SK-N-SH treated with all-trans-retinoic acid at 6 μM for 48 hours (cell line): Measurements from ENCODE around the gene MMP17.

Experiments used
- ATAC-seq: fragments of 200-7000 bp; cut with Tn5 transposase; 3 replicates; pipeline ENCODE4 v1.9.1; 2020; ENCODE audit warnings: mild to moderate bottlenecking, moderate library complexity
- ARNTL ChIP-seq: fragments of 450-650 bp; formaldehyde crosslinking; IDR thresholded peaks from 2 replicates; pipeline ENCODE4 v1.5.0; 2020; ENCODE audit warnings: low read depth, mild to moderate bottlenecking, moderate library complexity, borderline replicate concordance
- BACH2 ChIP-seq: fragments of 250-450 bp; sonication (Bioruptor Pico); IDR thresholded peaks from 2 replicates; pipeline ENCODE4 v1.9.0; 2021; ENCODE audit warnings: mild to moderate bottlenecking, borderline replicate concordance
- ESRRG ChIP-seq: fragments of 250-450 bp; sonication (Bioruptor Pico); IDR thresholded peaks from 2 replicates; pipeline ENCODE4 v1.6.1; 2021; ENCODE audit warnings: mild to moderate bottlenecking
- GLIS3 ChIP-seq: fragments of 250-450 bp; sonication (Bioruptor Pico); IDR thresholded peaks from 2 replicates; pipeline ENCODE4 v1.5.0; 2020; ENCODE audit warnings: mild to moderate bottlenecking, moderate library complexity
- ISL1 ChIP-seq: fragments of 250-450 bp; sonication (Bioruptor Pico); IDR thresholded peaks from 2 replicates; pipeline ENCODE4 v2.1.2; 2022; ENCODE audit warnings: mild to moderate bottlenecking, moderate library complexity
- OSR1 ChIP-seq: fragments of 250-450 bp; sonication (Bioruptor Pico); IDR thresholded peaks from 2 replicates; pipeline ENCODE4 v1.8.0; 2022; ENCODE audit warnings: moderate library complexity, mild to moderate bottlenecking, inconsistent platforms
- PPARA ChIP-seq: fragments of 250-450 bp; sonication (Bioruptor Pico); IDR thresholded peaks from 2 replicates; pipeline ENCODE4 v1.5.0; 2020; ENCODE audit warnings: mild to moderate bottlenecking, borderline replicate concordance
- RARB ChIP-seq: fragments of 250-450 bp; sonication (Bioruptor Pico); IDR thresholded peaks from 2 replicates; pipeline ENCODE4 v1.8.0; 2021; ENCODE audit warnings: mild to moderate bottlenecking, moderate library complexity
- TCF4 ChIP-seq: fragments of 250-450 bp; sonication (Bioruptor Pico); IDR thresholded peaks from 2 replicates; pipeline ENCODE4 v1.8.0; 2021; ENCODE audit warnings: mild to moderate bottlenecking, moderate library complexity, borderline replicate concordance
- TOX ChIP-seq: fragments of 250-450 bp; sonication (Bioruptor Pico); IDR thresholded peaks from 2 replicates; pipeline ENCODE4 v1.8.0; 2021; ENCODE audit warnings: mild to moderate bottlenecking, moderate library complexity, borderline replicate concordance
- ZC3H10 ChIP-seq: fragments of 250-450 bp; sonication (Bioruptor Pico); IDR thresholded peaks from 2 replicates; pipeline ENCODE4 v1.5.1; 2021; ENCODE audit warnings: mild to moderate bottlenecking, moderate library complexity
- ZFP3 ChIP-seq: fragments of 250-450 bp; sonication (Bioruptor Pico); IDR thresholded peaks from 2 replicates; pipeline ENCODE4 v1.5.0; 2020; ENCODE audit warnings: mild to moderate bottlenecking, moderate library complexity
- ZFP30 ChIP-seq: fragments of 450-650 bp; formaldehyde crosslinking; IDR thresholded peaks from 2 replicates; pipeline ENCODE4 v1.5.0; 2022; ENCODE audit warnings: mild to moderate bottlenecking, moderate library complexity
- ZNF565 ChIP-seq: fragments of 450-650 bp; formaldehyde crosslinking; conservative IDR thresholded peaks from 2 replicates; pipeline ENCODE4 v1.5.0; 2020; ENCODE audit warnings: low read depth, mild to moderate bottlenecking, moderate library complexity
- ZNF70 ChIP-seq: fragments of 450-650 bp; formaldehyde crosslinking; IDR thresholded peaks from 2 replicates; pipeline ENCODE4 v1.5.0; 2020; ENCODE audit warnings: mild to moderate bottlenecking, moderate library complexity
- ZNF8 ChIP-seq: fragments of 450-650 bp; formaldehyde crosslinking; IDR thresholded peaks from 2 replicates; pipeline ENCODE4 v1.5.0; 2020; ENCODE audit warnings: mild to moderate bottlenecking, moderate library complexity
- TF ChIP-seq, protein P1 (sequence below): fragments of 250-450 bp; sonication (Bioruptor Pico); IDR thresholded peaks from 2 replicates; pipeline ENCODE4 v1.5.1; 2021; ENCODE audit warnings: mild to moderate bottlenecking, moderate library complexity
- TF ChIP-seq, protein P2 (sequence below): fragments of 250-450 bp; sonication (Bioruptor Pico); IDR thresholded peaks from 2 replicates; pipeline ENCODE4 v1.5.0; 2020; ENCODE audit warnings: mild to moderate bottlenecking, moderate library complexity
- TF ChIP-seq, protein P3 (sequence below): fragments of 250-450 bp; sonication (Bioruptor Pico); IDR thresholded peaks from 2 replicates; pipeline ENCODE4 v1.8.0; 2021; ENCODE audit warnings: low read depth, mild to moderate bottlenecking, moderate library complexity, borderline replicate concordance
- TF ChIP-seq, protein P4 (sequence below): fragments of 250-450 bp; sonication (Bioruptor Pico); IDR thresholded peaks from 2 replicates; pipeline ENCODE4 v1.5.1; 2020; ENCODE audit warnings: low read depth, mild to moderate bottlenecking, moderate library complexity
- TF ChIP-seq, protein P5 (sequence below): fragments of 250-450 bp; sonication (Bioruptor Pico); IDR thresholded peaks from 2 replicates; pipeline ENCODE4 v1.8.0; 2020; ENCODE audit warnings: mild to moderate bottlenecking, moderate library complexity, borderline replicate concordance

The MMP17 gene

DNA sequence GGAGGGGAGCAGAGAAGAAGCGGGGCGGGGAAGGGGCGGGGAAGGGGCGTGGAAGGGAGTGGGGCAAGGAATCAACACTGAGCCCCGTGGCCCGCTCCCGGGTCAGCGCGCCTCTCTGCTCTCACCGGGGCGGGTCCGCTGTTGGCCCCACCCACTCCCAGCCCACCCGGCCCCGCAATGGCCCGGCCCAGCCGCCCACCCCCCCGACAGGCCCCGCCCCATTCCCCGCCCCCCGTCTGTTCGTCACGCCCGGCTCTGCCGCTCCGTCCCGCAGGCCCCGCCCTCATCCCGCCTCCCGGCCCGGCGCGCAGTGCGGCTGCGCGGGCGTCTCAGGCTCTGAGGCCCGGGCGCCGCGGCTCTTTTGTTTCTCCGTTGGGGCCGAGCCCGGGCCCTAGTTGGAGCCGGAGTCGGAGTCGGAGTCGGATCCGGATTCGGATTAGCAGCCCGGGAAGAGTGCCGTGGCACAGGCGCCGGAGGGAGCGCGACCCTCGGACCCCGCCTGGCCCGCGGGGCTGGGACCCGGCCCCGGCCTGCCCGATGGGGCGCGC, 66.2 kb downstream of the MMP17 start, which contains the start of gene ULK1:
Gene ULK1, plus strand, starts transcription at position 310 of the 548 bp plus-strand sequence. CDS start 380 bp downstream, outside the sequence.
- TF ChIP-seq TCF4 (CRISPR knock-in tag) (no peak), ZNF70 (CRISPR knock-in tag) (no peak)
- peak; percentile 83 for ATAC-seq

DNA sequence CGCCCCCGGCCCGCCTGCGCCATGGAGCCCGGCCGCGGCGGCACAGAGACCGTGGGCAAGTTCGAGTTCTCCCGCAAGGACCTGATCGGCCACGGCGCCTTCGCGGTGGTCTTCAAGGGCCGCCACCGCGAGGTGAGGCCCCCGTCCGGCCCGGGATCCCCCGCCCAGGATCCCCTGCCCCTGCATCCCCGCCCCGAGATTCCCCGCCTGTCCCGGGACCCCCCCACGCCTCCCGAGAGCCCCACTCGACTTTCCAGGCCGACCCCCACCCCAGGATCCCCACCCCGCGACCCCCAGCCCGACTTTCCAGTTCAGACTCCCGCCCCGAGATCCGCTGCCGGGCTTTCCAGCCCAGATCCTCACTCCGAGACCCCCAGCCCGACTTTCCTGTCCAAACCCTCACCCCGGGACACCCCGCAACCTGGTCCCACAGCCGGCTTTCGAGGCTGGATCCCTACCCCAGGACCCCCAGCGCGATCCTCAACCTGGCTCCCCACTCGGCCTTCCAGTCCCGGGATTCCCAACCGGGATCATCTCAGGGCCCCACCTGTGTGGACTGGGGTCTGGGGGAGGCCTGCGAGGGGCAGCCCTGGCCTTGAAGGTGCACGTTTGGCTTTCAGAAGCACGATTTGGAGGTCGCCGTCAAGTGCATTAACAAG, 66.9 kb downstream of the MMP17 start:
- no peak for TF ChIP-seq PPARA (CRISPR knock-in tag)
- TF ChIP-seq ZNF565 (CRISPR knock-in tag) = no peak
- no peak for TF ChIP-seq ZNF8 (CRISPR knock-in tag)
- TF ChIP-seq ESRRG (CRISPR knock-in tag) = no peak
- TF ChIP-seq TCF4 (CRISPR knock-in tag) = no peak
- TF ChIP-seq, protein P1, sequence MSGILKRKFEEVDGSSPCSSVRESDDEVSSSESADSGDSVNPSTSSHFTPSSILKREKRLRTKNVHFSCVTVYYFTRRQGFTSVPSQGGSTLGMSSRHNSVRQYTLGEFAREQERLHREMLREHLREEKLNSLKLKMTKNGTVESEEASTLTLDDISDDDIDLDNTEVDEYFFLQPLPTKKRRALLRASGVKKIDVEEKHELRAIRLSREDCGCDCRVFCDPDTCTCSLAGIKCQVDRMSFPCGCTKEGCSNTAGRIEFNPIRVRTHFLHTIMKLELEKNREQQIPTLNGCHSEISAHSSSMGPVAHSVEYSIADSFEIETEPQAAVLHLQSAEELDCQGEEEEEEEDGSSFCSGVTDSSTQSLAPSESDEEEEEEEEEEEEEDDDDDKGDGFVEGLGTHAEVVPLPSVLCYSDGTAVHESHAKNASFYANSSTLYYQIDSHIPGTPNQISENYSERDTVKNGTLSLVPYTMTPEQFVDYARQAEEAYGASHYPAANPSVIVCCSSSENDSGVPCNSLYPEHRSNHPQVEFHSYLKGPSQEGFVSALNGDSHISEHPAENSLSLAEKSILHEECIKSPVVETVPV (CRISPR knock-in tag) = no peak
- TF ChIP-seq, protein P2, sequence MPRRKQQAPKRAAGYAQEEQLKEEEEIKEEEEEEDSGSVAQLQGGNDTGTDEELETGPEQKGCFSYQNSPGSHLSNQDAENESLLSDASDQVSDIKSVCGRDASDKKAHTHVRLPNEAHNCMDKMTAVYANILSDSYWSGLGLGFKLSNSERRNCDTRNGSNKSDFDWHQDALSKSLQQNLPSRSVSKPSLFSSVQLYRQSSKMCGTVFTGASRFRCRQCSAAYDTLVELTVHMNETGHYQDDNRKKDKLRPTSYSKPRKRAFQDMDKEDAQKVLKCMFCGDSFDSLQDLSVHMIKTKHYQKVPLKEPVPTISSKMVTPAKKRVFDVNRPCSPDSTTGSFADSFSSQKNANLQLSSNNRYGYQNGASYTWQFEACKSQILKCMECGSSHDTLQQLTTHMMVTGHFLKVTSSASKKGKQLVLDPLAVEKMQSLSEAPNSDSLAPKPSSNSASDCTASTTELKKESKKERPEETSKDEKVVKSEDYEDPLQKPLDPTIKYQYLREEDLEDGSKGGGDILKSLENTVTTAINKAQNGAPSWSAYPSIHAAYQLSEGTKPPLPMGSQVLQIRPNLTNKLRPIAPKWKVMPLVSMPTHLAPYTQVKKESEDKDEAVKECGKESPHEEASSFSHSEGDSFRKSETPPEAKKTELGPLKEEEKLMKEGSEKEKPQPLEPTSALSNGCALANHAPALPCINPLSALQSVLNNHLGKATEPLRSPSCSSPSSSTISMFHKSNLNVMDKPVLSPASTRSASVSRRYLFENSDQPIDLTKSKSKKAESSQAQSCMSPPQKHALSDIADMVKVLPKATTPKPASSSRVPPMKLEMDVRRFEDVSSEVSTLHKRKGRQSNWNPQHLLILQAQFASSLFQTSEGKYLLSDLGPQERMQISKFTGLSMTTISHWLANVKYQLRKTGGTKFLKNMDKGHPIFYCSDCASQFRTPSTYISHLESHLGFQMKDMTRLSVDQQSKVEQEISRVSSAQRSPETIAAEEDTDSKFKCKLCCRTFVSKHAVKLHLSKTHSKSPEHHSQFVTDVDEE (CRISPR knock-in tag) = no peak
- no peak for TF ChIP-seq ZC3H10 (CRISPR knock-in tag)
- no peak for TF ChIP-seq GLIS3
- no peak for TF ChIP-seq BACH2
- TF ChIP-seq ARNTL (CRISPR knock-in tag) = no peak
- TF ChIP-seq RARB (CRISPR knock-in tag) = no peak
- TF ChIP-seq ISL1 (CRISPR knock-in tag) = no peak
- no peak for TF ChIP-seq OSR1 (CRISPR knock-in tag)
- TF ChIP-seq, protein P3, sequence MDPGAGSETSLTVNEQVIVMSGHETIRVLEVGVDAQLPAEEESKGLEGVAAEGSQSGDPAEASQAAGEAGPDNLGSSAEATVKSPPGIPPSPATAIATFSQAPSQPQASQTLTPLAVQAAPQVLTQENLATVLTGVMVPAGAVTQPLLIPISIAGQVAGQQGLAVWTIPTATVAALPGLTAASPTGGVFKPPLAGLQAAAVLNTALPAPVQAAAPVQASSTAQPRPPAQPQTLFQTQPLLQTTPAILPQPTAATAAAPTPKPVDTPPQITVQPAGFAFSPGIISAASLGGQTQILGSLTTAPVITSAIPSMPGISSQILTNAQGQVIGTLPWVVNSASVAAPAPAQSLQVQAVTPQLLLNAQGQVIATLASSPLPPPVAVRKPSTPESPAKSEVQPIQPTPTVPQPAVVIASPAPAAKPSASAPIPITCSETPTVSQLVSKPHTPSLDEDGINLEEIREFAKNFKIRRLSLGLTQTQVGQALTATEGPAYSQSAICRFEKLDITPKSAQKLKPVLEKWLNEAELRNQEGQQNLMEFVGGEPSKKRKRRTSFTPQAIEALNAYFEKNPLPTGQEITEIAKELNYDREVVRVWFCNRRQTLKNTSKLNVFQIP = no peak
- TF ChIP-seq ZNF70 (CRISPR knock-in tag) = no peak
- no peak for TF ChIP-seq ZFP30
- TF ChIP-seq, all 23 proteins: peak for 0
- no peak; the same call in 2 of the 3 replicates for ATAC-seq

DNA sequence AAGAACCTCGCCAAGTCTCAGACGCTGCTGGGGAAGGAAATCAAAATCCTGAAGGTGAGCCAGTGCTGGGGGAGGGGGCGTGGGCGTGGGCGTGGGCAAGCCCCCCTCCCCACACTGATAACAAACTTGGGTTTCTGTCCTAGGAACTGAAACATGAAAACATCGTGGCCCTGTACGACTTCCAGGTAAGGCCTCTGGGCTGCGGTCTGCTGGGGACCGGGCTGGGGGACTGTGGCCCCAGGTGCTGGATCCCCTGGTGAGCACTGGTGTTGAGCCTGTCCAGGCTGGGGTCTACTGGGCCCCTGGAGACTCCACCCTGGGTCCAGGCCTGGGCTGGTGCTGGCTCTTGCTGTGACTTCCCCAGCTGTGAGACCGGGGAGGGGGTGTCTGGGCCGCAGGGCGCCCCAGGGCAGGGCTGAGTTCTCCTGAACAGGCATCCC, 67.5 kb downstream of the MMP17 start:
- no peak for ATAC-seq
- TF ChIP-seq ZNF8 (CRISPR knock-in tag) (no peak), TOX (CRISPR knock-in tag) (no peak), ISL1 (CRISPR knock-in tag) (no peak), RARB (CRISPR knock-in tag) (no peak), ESRRG (CRISPR knock-in tag) (no peak), ZNF70 (CRISPR knock-in tag) (no peak), ZFP3 (no peak), ZFP30 (no peak)
- TF ChIP-seq, protein P1 (CRISPR knock-in tag) = no peak
- TF ChIP-seq, protein P4, sequence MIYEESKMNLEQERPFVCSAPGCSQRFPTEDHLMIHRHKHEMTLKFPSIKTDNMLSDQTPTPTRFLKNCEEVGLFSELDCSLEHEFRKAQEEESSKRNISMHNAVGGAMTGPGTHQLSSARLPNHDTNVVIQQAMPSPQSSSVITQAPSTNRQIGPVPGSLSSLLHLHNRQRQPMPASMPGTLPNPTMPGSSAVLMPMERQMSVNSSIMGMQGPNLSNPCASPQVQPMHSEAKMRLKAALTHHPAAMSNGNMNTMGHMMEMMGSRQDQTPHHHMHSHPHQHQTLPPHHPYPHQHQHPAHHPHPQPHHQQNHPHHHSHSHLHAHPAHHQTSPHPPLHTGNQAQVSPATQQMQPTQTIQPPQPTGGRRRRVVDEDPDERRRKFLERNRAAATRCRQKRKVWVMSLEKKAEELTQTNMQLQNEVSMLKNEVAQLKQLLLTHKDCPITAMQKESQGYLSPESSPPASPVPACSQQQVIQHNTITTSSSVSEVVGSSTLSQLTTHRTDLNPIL (CRISPR knock-in tag) = no peak
- TF ChIP-seq, protein P5, sequence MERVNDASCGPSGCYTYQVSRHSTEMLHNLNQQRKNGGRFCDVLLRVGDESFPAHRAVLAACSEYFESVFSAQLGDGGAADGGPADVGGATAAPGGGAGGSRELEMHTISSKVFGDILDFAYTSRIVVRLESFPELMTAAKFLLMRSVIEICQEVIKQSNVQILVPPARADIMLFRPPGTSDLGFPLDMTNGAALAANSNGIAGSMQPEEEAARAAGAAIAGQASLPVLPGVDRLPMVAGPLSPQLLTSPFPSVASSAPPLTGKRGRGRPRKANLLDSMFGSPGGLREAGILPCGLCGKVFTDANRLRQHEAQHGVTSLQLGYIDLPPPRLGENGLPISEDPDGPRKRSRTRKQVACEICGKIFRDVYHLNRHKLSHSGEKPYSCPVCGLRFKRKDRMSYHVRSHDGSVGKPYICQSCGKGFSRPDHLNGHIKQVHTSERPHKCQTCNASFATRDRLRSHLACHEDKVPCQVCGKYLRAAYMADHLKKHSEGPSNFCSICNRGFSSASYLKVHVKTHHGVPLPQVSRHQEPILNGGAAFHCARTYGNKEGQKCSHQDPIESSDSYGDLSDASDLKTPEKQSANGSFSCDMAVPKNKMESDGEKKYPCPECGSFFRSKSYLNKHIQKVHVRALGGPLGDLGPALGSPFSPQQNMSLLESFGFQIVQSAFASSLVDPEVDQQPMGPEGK (CRISPR knock-in tag) = no peak
- TF ChIP-seq, protein P3 = no peak
- TF ChIP-seq, protein P2 (CRISPR knock-in tag) = no peak
